Omental fat pad (tissue), 4 donors: ENCODE data around the gene FOXC2. TPM values are rescaled to one million over a fixed set of nuclear protein-coding genes. Genes with fewer than 3 reads are reported as not detected.

Experiments used
- ATAC-seq: fragments of 150-250 bp; one replicate; pipeline ENCODE4 v1.9.1; 2016; ENCODE audit warnings: mild to moderate bottlenecking, moderate library complexity; ENCODE audit not compliant: low FRiP score
- DNase-seq: peaks from one replicate; pipeline ENCODE4 v3.0.0-alpha.2; 2019; ENCODE audit warnings: low spot score
- total RNA-seq, 4 donors: library from RNA; depleted of rRNA; stranded (reverse); fragments of >200 nt; gene quantifications; one replicate each; pipeline ENCODE4 v1.1.0, GENCODE V29; 2016
- TF ChIP-seq, protein P1 (sequence below), 3 donors: fragments of 450-650 bp; IDR thresholded peaks; one replicate each; pipeline ENCODE4 v1.5.1; 2016 to 2017; ENCODE audit warnings: antibody characterized with exemption in 3 of 3, mild to moderate bottlenecking in 3 of 3, moderate library complexity in 2 of 3

Gene FOXC2
- total RNA-seq, 4 donors from 2014 or later = 0.25 to 0.72 (median 0.38) TPM

DNA sequence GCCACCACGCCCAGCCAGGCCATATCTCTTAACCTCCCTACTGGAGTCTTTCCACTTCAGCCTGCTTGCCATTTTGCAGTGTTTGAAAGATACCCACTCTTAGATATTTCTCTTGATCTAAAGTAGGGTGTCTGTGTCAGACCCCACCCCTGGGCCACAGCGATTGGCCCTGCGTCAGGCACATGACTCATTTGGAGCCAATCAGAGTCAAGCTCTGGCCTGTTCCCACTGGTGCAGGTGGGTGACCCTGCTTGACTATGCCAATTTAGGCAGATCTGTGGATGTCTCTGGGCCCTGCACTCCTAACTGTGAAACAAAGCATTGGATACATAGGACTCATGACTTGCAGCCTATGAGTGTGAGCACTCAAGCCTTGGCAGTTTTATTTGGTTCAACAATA lies 39.3 kb downstream of the FOXC2 start:
- TF ChIP-seq, protein P1, sequence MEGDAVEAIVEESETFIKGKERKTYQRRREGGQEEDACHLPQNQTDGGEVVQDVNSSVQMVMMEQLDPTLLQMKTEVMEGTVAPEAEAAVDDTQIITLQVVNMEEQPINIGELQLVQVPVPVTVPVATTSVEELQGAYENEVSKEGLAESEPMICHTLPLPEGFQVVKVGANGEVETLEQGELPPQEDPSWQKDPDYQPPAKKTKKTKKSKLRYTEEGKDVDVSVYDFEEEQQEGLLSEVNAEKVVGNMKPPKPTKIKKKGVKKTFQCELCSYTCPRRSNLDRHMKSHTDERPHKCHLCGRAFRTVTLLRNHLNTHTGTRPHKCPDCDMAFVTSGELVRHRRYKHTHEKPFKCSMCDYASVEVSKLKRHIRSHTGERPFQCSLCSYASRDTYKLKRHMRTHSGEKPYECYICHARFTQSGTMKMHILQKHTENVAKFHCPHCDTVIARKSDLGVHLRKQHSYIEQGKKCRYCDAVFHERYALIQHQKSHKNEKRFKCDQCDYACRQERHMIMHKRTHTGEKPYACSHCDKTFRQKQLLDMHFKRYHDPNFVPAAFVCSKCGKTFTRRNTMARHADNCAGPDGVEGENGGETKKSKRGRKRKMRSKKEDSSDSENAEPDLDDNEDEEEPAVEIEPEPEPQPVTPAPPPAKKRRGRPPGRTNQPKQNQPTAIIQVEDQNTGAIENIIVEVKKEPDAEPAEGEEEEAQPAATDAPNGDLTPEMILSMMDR (IDR thresholded peaks at IDR 0.05) = no peak
- no peak for ATAC-seq
- DNase-seq = no peak

DNA sequence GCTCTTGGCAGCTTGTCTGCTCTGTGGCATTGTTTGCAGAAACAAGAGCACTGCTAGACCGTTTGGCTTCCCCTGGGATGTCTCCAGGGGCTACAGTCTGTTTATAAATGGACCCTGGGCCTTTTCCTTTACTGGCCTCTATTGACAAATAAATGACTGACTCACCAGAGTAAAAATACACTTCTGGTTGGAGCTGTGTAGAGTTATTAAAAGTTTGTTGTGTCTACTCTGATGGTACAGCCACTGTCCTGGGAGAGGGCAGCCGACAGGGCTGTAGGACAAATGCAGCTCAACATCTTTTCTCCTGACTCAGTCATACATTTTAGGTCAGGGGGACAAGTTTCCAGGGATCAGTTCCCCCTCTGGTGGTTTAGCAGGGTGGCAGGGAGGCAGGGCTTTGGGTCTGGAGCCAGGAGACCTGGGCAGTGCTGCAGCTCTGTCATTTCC lies 41.7 kb downstream of the FOXC2 start:
- DNase-seq (no peak), ATAC-seq (no peak)

DNA sequence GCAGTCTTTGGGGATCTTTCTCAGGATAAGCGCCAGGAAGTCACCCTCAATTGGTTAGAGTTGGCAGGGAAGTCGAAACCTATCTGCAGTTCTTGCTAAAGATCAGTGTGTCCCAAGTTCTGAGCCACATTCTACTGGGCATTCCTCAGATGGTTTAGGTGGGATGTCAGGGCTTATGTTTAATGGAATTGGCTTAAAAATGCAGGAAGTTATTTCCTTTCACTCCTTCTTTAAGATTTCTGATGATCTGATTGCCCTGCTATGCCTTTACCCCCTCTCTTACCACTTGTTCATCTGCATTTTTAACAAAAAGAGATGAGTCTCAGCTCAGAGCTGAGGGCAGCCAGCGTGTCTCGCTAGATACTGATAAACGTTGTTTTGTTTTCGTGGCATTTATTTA lies 42.5 kb downstream of the FOXC2 start:
- TF ChIP-seq, protein P1 (IDR thresholded peaks at IDR 0.05) = no peak
- ATAC-seq (no peak), DNase-seq (no peak)

More for the DNA sequence above, 41.7 kb downstream of the FOXC2 start:
- TF ChIP-seq, protein P1 (IDR thresholded peaks at IDR 0.05) = no peak

DNA sequence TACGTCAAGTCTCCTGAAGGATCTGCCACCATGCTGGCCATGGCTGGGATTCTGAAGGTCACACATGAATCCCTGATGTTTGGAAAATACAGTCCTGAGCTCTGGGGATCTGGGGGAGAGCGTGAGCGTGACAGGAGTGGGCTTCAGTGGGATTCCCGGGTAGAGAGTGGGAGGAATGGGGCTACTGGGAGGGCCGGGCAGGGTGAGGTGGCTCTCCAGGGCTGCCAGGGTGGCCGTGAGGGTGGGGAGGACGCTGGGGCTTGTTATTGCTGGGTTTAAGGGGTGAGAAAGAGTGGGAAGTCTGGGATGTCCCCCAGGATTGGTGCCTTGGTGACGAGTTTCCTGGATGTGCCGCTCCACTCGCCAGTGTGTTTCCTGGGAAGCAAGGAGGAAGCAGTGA lies 43.0 kb downstream of the FOXC2 start:
- ATAC-seq (no peak), DNase-seq (no peak)
- TF ChIP-seq, protein P1 (IDR thresholded peaks at IDR 0.05) = no peak

DNA sequence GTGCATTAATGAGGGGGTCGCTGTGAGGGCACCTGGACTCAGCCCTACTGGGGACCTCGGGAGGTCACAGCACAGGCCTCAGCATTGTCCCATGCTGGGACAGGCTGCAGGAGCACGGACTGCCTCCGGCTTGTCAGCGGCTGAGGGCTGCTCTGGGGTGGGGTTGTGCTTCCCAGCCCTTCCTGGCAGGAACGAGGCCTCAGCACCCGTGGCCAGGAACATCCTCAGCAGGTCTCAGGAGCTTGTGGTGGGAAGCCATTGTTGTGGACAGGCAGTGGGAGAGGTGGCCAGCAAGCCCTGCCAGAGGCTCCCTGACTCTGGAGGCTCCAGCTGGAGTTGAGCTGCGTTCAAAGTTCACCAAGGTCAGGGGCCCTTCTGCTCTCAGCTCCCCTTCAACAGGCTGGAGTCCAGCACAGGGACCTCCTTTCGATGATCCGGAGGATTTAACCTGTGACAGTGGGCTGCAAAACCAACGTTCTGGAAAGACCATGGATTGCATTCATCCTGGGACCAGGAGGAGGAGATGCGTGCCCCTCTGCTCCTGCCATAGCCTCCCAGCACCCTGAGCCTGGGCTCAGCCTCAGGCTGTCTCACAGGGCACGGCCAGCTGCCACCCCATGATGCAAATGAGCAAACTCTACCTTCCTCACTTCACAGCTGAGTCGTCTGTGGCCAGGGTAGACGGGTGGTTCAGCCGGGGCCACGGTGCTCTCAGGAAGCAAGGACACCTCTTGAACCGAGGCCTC lies 44.3 kb downstream of the FOXC2 start:
- TF ChIP-seq, protein P1 (IDR thresholded peaks at IDR 0.05) = no peak
- no peak for ATAC-seq
- DNase-seq = no peak

DNA sequence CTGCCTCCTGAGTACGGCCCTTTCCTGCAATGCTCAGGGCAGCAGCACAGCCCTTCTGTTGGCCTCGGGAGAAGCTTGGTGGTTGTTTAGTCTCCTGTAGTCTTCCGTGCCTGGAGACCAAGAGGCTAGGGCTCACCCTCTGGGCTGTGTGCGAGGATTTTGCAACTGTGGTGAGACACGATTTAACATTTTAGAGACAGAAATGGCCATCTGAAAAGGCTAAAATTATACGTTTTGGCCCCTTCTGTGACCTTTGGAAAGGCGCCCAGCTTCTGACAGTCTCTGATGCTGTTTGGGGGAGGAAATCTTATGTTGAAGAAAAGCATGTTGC lies 44.9 kb downstream of the FOXC2 start:
- DNase-seq = no peak
- TF ChIP-seq, protein P1 (IDR thresholded peaks at IDR 0.05) = no peak
- ATAC-seq = no peak

DNA sequence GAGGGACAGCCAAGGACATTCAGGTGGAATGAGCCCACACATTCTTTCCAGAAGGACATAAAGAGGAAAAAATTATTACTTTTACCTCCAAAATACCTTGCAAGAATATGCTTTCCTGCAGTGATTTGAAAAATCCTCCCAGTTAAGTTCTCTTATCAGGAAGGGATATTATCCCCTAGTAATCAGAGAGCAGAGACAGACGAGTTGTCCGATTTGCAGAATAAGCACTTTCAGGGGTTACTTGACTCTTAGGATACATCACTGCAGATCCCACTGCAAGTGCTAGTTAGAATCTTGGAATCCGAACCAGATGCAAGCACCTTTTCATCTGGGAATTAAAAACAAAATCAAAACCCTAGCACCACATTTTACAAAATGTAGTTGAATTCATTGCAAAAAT lies 45.3 kb downstream of the FOXC2 start:
- ATAC-seq (no peak), DNase-seq (no peak)
- TF ChIP-seq, protein P1 (IDR thresholded peaks at IDR 0.05) = no peak
